ENCODE results near the gene RCOR2. TPM values are rescaled to one million over a fixed set of nuclear protein-coding genes. Genes with fewer than 3 reads are reported as not detected.

The RCOR2 gene
- total RNA-seq, 1 donor from 2014 or later, result 7.8 TPM

DNA sequence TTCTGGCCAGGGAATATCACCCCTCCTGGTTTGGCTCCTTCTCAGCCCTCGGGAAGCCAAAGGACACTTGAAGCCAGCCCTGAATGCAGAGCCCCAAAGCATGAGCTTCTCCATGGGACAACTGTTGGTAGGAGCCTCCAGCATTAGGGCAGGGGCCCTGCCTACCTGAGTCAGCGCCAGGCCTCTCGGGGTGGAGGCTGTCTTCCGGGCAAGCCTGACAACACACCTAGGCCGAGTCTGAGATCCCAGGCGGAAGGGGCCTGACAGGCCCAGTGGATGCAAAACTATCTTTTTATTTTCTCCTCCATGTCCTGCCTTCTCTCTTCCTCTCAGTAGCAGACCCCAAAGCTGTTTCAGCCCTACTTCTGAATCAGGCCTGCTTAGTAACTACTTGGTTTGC lies 27.6 kb downstream of the RCOR2 start:
- no peaks in the 10 kb centered on the region for H3K27me3 ChIP-seq (ENCODE audit: control insufficient read depth, insufficient read depth, low read length)
- H3K36me3 ChIP-seq (ENCODE audit: control insufficient read depth, insufficient read depth, low read length), result peaks cover 1% of the 10 kb centered on the region
- no peak for DNase-seq (ENCODE audit: low read depth)
- TF ChIP-seq, protein P1, sequence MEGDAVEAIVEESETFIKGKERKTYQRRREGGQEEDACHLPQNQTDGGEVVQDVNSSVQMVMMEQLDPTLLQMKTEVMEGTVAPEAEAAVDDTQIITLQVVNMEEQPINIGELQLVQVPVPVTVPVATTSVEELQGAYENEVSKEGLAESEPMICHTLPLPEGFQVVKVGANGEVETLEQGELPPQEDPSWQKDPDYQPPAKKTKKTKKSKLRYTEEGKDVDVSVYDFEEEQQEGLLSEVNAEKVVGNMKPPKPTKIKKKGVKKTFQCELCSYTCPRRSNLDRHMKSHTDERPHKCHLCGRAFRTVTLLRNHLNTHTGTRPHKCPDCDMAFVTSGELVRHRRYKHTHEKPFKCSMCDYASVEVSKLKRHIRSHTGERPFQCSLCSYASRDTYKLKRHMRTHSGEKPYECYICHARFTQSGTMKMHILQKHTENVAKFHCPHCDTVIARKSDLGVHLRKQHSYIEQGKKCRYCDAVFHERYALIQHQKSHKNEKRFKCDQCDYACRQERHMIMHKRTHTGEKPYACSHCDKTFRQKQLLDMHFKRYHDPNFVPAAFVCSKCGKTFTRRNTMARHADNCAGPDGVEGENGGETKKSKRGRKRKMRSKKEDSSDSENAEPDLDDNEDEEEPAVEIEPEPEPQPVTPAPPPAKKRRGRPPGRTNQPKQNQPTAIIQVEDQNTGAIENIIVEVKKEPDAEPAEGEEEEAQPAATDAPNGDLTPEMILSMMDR (IDR thresholded peaks at IDR 0.05; ENCODE audit: insufficient read depth, low read length, poor library complexity, severe bottlenecking), result no peak
- H3K4me3 ChIP-seq (ENCODE audit: low read depth, low read length), result no peak overlapping the region

- Histone ChIP-seq H3K27me3 (ENCODE audit: control insufficient read depth, insufficient read depth, low read length) (no peaks in the 10 kb centered on the region), H3K4me3 (ENCODE audit: low read depth, low read length) (peak overlapping the region; percentile 32), H3K36me3 (ENCODE audit: control insufficient read depth, insufficient read depth, low read length) (peaks cover 1% of the 10 kb centered on the region)
- DNase-seq (ENCODE audit: low read depth), result peak; percentile 49
- TF ChIP-seq, protein P1 (IDR thresholded peaks at IDR 0.05; ENCODE audit: insufficient read depth, low read length, poor library complexity, severe bottlenecking), result no peak
Measured at GRCh38 chr11:63888170-63889086, 28.5 kb downstream of the RCOR2 start.

DNA sequence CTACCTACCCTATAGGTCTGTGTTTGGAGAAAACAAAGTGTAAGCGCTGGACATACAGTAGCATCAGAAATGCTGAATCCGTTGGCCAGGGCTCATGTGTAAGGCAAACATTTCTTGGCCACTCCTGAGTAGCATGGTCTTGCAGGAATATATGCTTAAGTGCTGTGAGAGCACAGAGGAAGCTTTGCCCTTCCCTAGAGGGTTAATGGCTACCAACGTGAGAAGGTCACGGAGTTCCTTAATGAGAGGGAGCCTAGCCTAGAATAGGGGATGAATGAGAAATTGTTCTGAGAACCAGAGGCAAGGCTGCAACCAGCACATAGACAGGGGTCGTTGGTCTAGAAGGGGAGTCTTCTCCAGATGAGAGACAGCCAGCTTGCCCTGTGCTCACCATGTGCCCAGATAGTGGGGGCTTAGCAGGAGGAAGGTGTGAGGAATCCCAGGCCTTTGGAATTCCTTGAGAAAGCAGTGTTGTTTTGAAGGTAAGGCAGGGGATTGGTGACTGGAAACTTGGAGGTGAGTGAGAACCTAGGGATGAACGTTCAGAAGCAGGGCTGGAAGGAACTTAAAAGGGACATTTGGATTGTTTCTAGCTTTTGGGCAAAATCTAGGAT lies 29.5 kb downstream of the RCOR2 start:
- TF ChIP-seq, protein P1 (IDR thresholded peaks at IDR 0.05; ENCODE audit: insufficient read depth, low read length, poor library complexity, severe bottlenecking), result no peak
- DNase-seq (ENCODE audit: low read depth), result no peak
- no peaks in the 10 kb centered on the region for H3K27me3 ChIP-seq (ENCODE audit: control insufficient read depth, insufficient read depth, low read length)
- peaks cover 1% of the 10 kb centered on the region for H3K36me3 ChIP-seq (ENCODE audit: control insufficient read depth, insufficient read depth, low read length)
- no peak overlapping the region for H3K4me3 ChIP-seq (ENCODE audit: low read depth, low read length)

DNA sequence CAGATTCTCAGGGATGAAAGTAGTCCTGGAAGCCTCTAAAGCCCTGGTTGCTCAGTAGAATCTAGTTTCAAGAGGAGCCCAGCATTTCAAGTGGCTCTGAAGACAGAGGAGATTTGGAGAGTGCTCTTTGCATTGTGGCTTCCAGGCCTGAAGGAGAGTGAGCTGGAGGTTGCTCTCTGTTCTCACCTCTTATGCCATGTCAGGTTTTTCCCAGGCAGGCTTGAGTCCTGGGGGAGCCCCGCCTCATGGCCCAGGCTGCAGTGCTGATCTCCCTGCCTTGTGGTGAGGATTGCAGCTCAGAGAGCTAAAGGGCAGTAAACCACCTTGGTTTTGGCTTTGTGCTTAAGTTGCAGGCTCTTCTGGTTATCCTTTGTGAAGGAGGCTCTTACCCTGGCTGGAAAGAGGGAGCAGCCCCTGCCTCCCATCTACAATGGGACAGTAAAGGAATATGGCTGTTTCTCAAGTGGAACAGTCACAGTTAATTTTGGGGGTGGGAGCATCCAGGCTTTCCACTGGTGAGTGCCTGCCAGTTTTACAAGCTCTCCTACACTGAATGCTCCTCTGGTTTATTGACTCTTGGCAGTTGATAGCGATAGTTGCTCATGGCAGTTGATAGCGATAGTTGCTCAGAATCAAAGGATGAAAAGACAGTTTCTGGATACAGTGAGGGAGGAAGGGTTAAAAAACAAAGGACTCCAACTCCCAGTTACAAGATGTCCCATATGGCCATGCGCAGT lies 32.6 kb downstream of the RCOR2 start:
- H3K36me3 ChIP-seq (ENCODE audit: control insufficient read depth, insufficient read depth, low read length), result no peaks in the 10 kb centered on the region
- H3K4me3 ChIP-seq (ENCODE audit: low read depth, low read length), result no peak overlapping the region
- TF ChIP-seq, protein P1 (IDR thresholded peaks at IDR 0.05; ENCODE audit: insufficient read depth, low read length, poor library complexity, severe bottlenecking), result no peak
- no peak for DNase-seq (ENCODE audit: low read depth)
- H3K27me3 ChIP-seq (ENCODE audit: control insufficient read depth, insufficient read depth, low read length), result no peaks in the 10 kb centered on the region

- Histone ChIP-seq H3K36me3 (ENCODE audit: control insufficient read depth, insufficient read depth, low read length) (no peaks in the 10 kb centered on the region), H3K27me3 (ENCODE audit: control insufficient read depth, insufficient read depth, low read length) (no peaks in the 10 kb centered on the region), H3K4me3 (ENCODE audit: low read depth, low read length) (no peak overlapping the region)
- no peak for DNase-seq (ENCODE audit: low read depth)
- TF ChIP-seq, protein P1 (IDR thresholded peaks at IDR 0.05; ENCODE audit: insufficient read depth, low read length, poor library complexity, severe bottlenecking), result no peak
Measured at GRCh38 chr11:63883791-63884190, 33.2 kb downstream of the RCOR2 start.

Data from kidney epithelial cell (primary cell).